HepG2 (cell line): ENCODE results near the gene TRIM66. TPM values are rescaled to one million over a fixed set of nuclear protein-coding genes. Genes with fewer than 3 reads are reported as not detected.

Experiments used
- ATAC-seq: fragments of 200-7000 bp; cut with Tn5 transposase; 3 replicates; pipeline ENCODE4 v1.9.1; 2020; ENCODE audit warnings: mild to moderate bottlenecking, moderate library complexity
- BruUV-seq: library from RNA; stranded (reverse); fragments of 400-500 nt; replicated peaks from 2 replicates; lab custom pipeline; 2021; lab: Mats Ljungman, UMichigan
- CTCF ChIA-PET: fragments of 300-600 bp; formaldehyde crosslinking; extraction: SDS; loops from one replicate; lab custom pipeline; 2021; ENCODE audit warnings: low total read pairs, inconsistent platforms, low intra/inter-chr PET ratio; lab: Yijun Ruan, JAX
- POLR2A ChIA-PET: fragments of 350-600 bp; sonication (Branson Sonifier 250); formaldehyde crosslinking; loops from one replicate; lab custom pipeline; 2020; ENCODE audit warnings: antibody characterized with exemption, inconsistent platforms; lab: Yijun Ruan, JAX
- DNase-seq: peaks from one replicate; pipeline ENCODE4 v3.0.0-alpha.2; 2015; ENCODE audit warnings: low spot score
- FAIRE-seq: peaks from 3 replicates; lab custom pipeline; 2011; peaks lifted over from hg19 to GRCh38; lab: Jason Lieb, UNC
- H2AFZ ChIP-seq: one replicate; pipeline ENCODE4 v1.6.1; 2011; ENCODE audit warnings: low read length, inconsistent platforms
- H3K27ac ChIP-seq: fragments of 300-600 bp; 3 replicates; pipeline ENCODE4 v1.8.0; 2011; ENCODE audit warnings: mixed run types, mild to moderate bottlenecking, mixed read lengths, low read length, inconsistent platforms; ENCODE audit not compliant: insufficient read depth; ENCODE audit errors: extremely low read length
- H3K27me3 ChIP-seq, 2 experiments: fragments of 200-600 bp in 1 of 2; 2 replicates in 1 of 2; 3 replicates in 1 of 2; pipeline versions ENCODE4 v1.6.0 to v1.8.0; 2011; ENCODE audit warnings: low read length in 2 of 2, mild to moderate bottlenecking in 2 of 2, moderate library complexity in 2 of 2, inconsistent platforms in 1 of 2; ENCODE audit not compliant: insufficient read depth in 2 of 2, control insufficient read depth in 1 of 2
- H3K36me3 ChIP-seq, 2 experiments: fragments of 200-600 bp in 1 of 2; replicated peaks in 1 of 2; 2 replicates in 1 of 2; 3 replicates in 1 of 2; pipeline versions ENCODE4 v1.5.1 to v1.8.0; 2011; ENCODE audit warnings: low read length in 2 of 2, inconsistent platforms in 1 of 2; ENCODE audit not compliant: insufficient read depth in 2 of 2, control insufficient read depth in 1 of 2
- H3K4me1 ChIP-seq: 2 replicates; pipeline ENCODE4 v1.5.1; 2012; ENCODE audit warnings: low read length, inconsistent platforms; ENCODE audit not compliant: insufficient read depth
- H3K4me2 ChIP-seq: 2 replicates; pipeline ENCODE4 v1.6.0; 2011; ENCODE audit warnings: low read depth, low read length, inconsistent platforms
- H3K4me3 ChIP-seq, 3 experiments: fragments of 200-600 bp in 1 of 3; sonication (generic), shearing (Covaris generic) in 1 of 3; replicated peaks in 1 of 3; 2 replicates each; pipeline ENCODE4 v1.5.1; 2011 to 2016; ENCODE audit warnings: low read length in 3 of 3, inconsistent platforms in 2 of 3, low read depth in 2 of 3, mild to moderate bottlenecking in 2 of 3, control low read depth in 1 of 3, mixed read lengths in 1 of 3; ENCODE audit not compliant: insufficient read depth in 1 of 3
- H3K79me2 ChIP-seq: one replicate; pipeline ENCODE4 v1.6.1; 2011; ENCODE audit warnings: low read length, inconsistent platforms; ENCODE audit not compliant: insufficient read depth
- H3K9ac ChIP-seq: 2 replicates; pipeline ENCODE4 v1.6.0; 2011; ENCODE audit warnings: mild to moderate bottlenecking, low read depth, low read length, inconsistent platforms; ENCODE audit not compliant: insufficient read depth
- H3K9me3 ChIP-seq: 2 replicates; pipeline ENCODE4 v1.5.1; 2012; ENCODE audit warnings: mild to moderate bottlenecking, low read length
- H4K20me1 ChIP-seq: 2 replicates; pipeline ENCODE4 v1.6.0; 2011; ENCODE audit warnings: inconsistent platforms, mild to moderate bottlenecking, low read length, moderate library complexity; ENCODE audit not compliant: insufficient read depth
- E2F2 ChIP-seq: sonication (generic); formaldehyde crosslinking; IDR thresholded peaks from 2 replicates; pipeline ENCODE4 v1.4.0; 2020; ENCODE audit warnings: missing genetic modification reagents, borderline replicate concordance
- ELK4 ChIP-seq: sonication (generic); formaldehyde crosslinking; IDR thresholded peaks from 2 replicates; pipeline ENCODE4 v1.9.0; 2021; ENCODE audit warnings: missing genetic modification reagents, borderline replicate concordance
- HBP1 ChIP-seq: IDR thresholded peaks from 2 replicates; pipeline ENCODE4 v1.6.1; 2016; ENCODE audit warnings: low read depth, control low read depth
- SNAI1 ChIP-seq: sonication (generic); formaldehyde crosslinking; IDR thresholded peaks from 2 replicates; pipeline ENCODE4 v1.5.0; 2020; ENCODE audit warnings: mild to moderate bottlenecking, missing genetic modification reagents, borderline replicate concordance
- TCF7 ChIP-seq: sonication (generic); IDR thresholded peaks from 2 replicates; pipeline ENCODE4 v1.6.1; 2016; ENCODE audit warnings: antibody characterized with exemption, low read depth
- WGBS: methylation state at CpG from one replicate; pipeline ENCODE4 v1.1.6; 2017; ENCODE audit warnings: low lambda C conversion rate; 5-methylcytosine and 5-hydroxymethylcytosine counted together
- in situ Hi-C: cut with HindIII; loops from 2 replicates; pipeline ENCODE4 v1.10.0; 2017; ENCODE audit warnings: low pct_unique_long_range_greater_than_20kb; ENCODE audit not compliant: extremely low pct_ligation_motif_present
- intact Hi-C: fragments of 100-400 bp; cut with micrococcal nuclease; formaldehyde crosslinking; loops from one replicate; pipeline ENCODE4 v1.10.0; 2022; ENCODE audit not compliant: unreplicated experiment
- polyA plus RNA-seq, 8 experiments: library from polyadenylated mRNA; depleted of rRNA in 3 of 8; stranded (reverse) in 7 of 8; unstranded in 1 of 8; fragments of >200 nt; fragmentation: Illumina TruSeq in 4 of 8; extraction: Trizol in 4 of 8; gene quantifications; 2 replicates each; pipeline versions ENCODE4 v1.2.1 to v1.2.3, GENCODE V29; 2011 to 2016; ENCODE audit warnings: low read depth in 4 of 8, missing spikeins in 1 of 8, mixed read lengths in 1 of 8; ENCODE audit not compliant: insufficient read depth in 1 of 8
- total RNA-seq, 5 experiments: library from RNA; depleted of rRNA; stranded (reverse); fragments of >200 nt; fragmentation: Illumina TruSeq; extraction: Trizol; gene quantifications; 2 replicates each; pipeline ENCODE4 v1.2.3, GENCODE V29; 2016; ENCODE audit warnings: low read depth in 1 of 5

Gene TRIM66
- total and polyA plus RNA-seq, 2 of the 13 experiments (the other 11 are each of a cell fraction or from before 2014, with no cell fraction given), result 4.9 to 6.1 TPM

- Histone ChIP-seq H3K4me2 (no peak overlapping the region), H2AFZ (no peak overlapping the region), H3K79me2 (no peaks in the 10 kb centered on the region), H3K9ac (no peak overlapping the region), H3K27ac (no peak overlapping the region), H3K36me3 (no peaks in the 10 kb centered on the region), H3K27me3 (no peaks in the 10 kb centered on the region; a peak in 1 of 5 replicates), H3K4me1 (peaks cover 6% of the 10 kb centered on the region), H3K4me3 (no peak overlapping the region), H4K20me1 (no peaks in the 10 kb centered on the region), H3K9me3 (no peaks in the 10 kb centered on the region)
- TF ChIP-seq SNAI1 (CRISPR knock-in tag), result no peak
- TF ChIP-seq TCF7, result no peak
- TF ChIP-seq ELK4 (CRISPR knock-in tag), result no peak
- no peak for TF ChIP-seq HBP1 (CRISPR knock-in tag)
- TF ChIP-seq E2F2 (CRISPR knock-in tag), result no peak
- ATAC-seq, result no peak
- BruUV-seq, result no TSS peak
- FAIRE-seq, result no peak
- intact Hi-C loops (loop anchor here (10.0 kb wide), 1 partner anchor 209 kb away; a partner anchor contains a TSS), in situ Hi-C loops (no loop called here)
- ChIA-PET CTCF (no interaction called here), POLR2A (no interaction called here)
- 84% methylated on average over 1 of the region's 1 CpG for WGBS
- DNase-seq, result no peak
These were observed 76.4 kb downstream of the TRIM66 start for GRCh38 chr11:8605971-8606563.
